G401.6 (cell line): ENCODE measurements around the gene CNBD2.
"Not testable (repeated sequence)": the region's sequence is repeated elsewhere in the genome, so short reads cannot be mapped to it uniquely, and the experiment has no call there.

ENCODE experiments used
- FAIRE-seq: peaks from 2 replicates; lab custom pipeline; 2012; peaks lifted over from hg19 to GRCh38; lab: Jason Lieb, UNC

CNBD2 gene

GRCh38 chr20:36026131-36026530 lies 57.7 kb downstream of the CNBD2 start:
- FAIRE-seq, result not testable (repeated sequence)

- FAIRE-seq, result no peak
Measured at GRCh38 chr20:36028106-36028808, 59.9 kb downstream of the CNBD2 start.

GRCh38 chr20:36030149-36030548 lies 61.8 kb downstream of the CNBD2 start:
- FAIRE-seq, result no peak

- no peak for FAIRE-seq
Measured at GRCh38 chr20:36031806-36032205, 63.4 kb downstream of the CNBD2 start.

GRCh38 chr20:36034875-36035274 lies 66.5 kb downstream of the CNBD2 start:
- FAIRE-seq, result no peak

GRCh38 chr20:36035745-36036144 lies 67.4 kb downstream of the CNBD2 start:
- FAIRE-seq, result no peak

GRCh38 chr20:36036688-36037087 lies 68.3 kb downstream of the CNBD2 start:
- no peak for FAIRE-seq

GRCh38 chr20:36040571-36040970 lies 72.2 kb downstream of the CNBD2 start:
- FAIRE-seq, result no peak

GRCh38 chr20:36043441-36043840 lies 75.1 kb downstream of the CNBD2 start:
- no peak for FAIRE-seq

GRCh38 chr20:36043892-36044515 lies 75.6 kb downstream of the CNBD2 start:
- no peak for FAIRE-seq

GRCh38 chr20:36045373-36045714 lies 77.0 kb downstream of the CNBD2 start:
- FAIRE-seq, result no peak

- not testable (repeated sequence) for FAIRE-seq
Measured at GRCh38 chr20:36046073-36046798, 77.8 kb downstream of the CNBD2 start.

GRCh38 chr20:36049408-36049807 lies 81.0 kb downstream of the CNBD2 start:
- not testable (repeated sequence) for FAIRE-seq

- FAIRE-seq, result no peak
Measured at GRCh38 chr20:36050436-36051317, 82.3 kb downstream of the CNBD2 start.

- no peak for FAIRE-seq
Measured at GRCh38 chr20:36051318-36052116, 83.1 kb downstream of the CNBD2 start.

GRCh38 chr20:36052117-36052513 lies 83.7 kb downstream of the CNBD2 start:
- no peak for FAIRE-seq

- FAIRE-seq, result not testable (repeated sequence)
Measured at GRCh38 chr20:36053863-36054518, 85.6 kb downstream of the CNBD2 start.

GRCh38 chr20:36055145-36055544 lies 86.8 kb downstream of the CNBD2 start:
- no peak for FAIRE-seq

GRCh38 chr20:36060676-36061075 lies 92.3 kb downstream of the CNBD2 start:
- no peak for FAIRE-seq

GRCh38 chr20:36061754-36062153 lies 93.4 kb downstream of the CNBD2 start:
- no peak for FAIRE-seq

GRCh38 chr20:36062799-36063198 lies 94.4 kb downstream of the CNBD2 start:
- no peak for FAIRE-seq
